SU-DHL-6 (cell line): ENCODE data around the gene UTS2R.

Experiments used
- H2AFZ ChIP-seq: fragments of 200-600 bp; sonication (generic); 2 replicates; pipeline ENCODE4 v1.6.1; 2014; ENCODE audit warnings: low read depth, mild to moderate bottlenecking, moderate library complexity, mixed read lengths, antibody characterized with exemption, low read length; ENCODE audit not compliant: severe bottlenecking
- H3F3A ChIP-seq: fragments of 200-600 bp; shearing (Covaris generic); 2 replicates; pipeline ENCODE4 v1.6.0; 2016; ENCODE audit warnings: antibody characterized with exemption, mild to moderate bottlenecking; ENCODE audit not compliant: insufficient read depth
- H3K27ac ChIP-seq: fragments of 200-600 bp; sonication (generic); 2 replicates; pipeline ENCODE4 v1.5.1; 2016; ENCODE audit warnings: low read depth, mild to moderate bottlenecking, low read length, moderate library complexity, mixed read lengths
- H3K27me3 ChIP-seq: fragments of 200-600 bp; sonication (generic), shearing (Covaris generic); 2 replicates; pipeline ENCODE4 v1.6.0; 2014; ENCODE audit warnings: mild to moderate bottlenecking, low read length
- H3K36me3 ChIP-seq: fragments of 200-600 bp; sonication (generic); 2 replicates; pipeline ENCODE4 v1.6.1; 2014; ENCODE audit warnings: mild to moderate bottlenecking, low read length, mixed read lengths
- H3K4me2 ChIP-seq: fragments of 300-600, 200-600 bp; shearing (Covaris generic), sonication (generic); 2 replicates; pipeline ENCODE4 v1.6.0; 2014; ENCODE audit warnings: low read length, low read depth, mild to moderate bottlenecking; ENCODE audit not compliant: poor library complexity, severe bottlenecking
- H3K4me3 ChIP-seq: fragments of 200-600 bp; sonication (generic); 2 replicates; pipeline ENCODE4 v1.5.1; 2014; ENCODE audit warnings: antibody characterized with exemption, low read length, mild to moderate bottlenecking, mixed read lengths; ENCODE audit not compliant: insufficient read depth, poor library complexity, severe bottlenecking
- H3K79me2 ChIP-seq: fragments of 200-600 bp; sonication (generic); 2 replicates; pipeline ENCODE4 v1.6.1; 2014; ENCODE audit warnings: mild to moderate bottlenecking, low read length, moderate library complexity; ENCODE audit not compliant: insufficient read depth
- H3K9ac ChIP-seq: fragments of 200-600 bp; sonication (generic); 2 replicates; pipeline ENCODE4 v1.7.0; 2014; ENCODE audit warnings: mild to moderate bottlenecking, low read length
- H3K9me2 ChIP-seq: fragments of 200-600 bp; sonication (generic); replicated peaks from 2 replicates; pipeline ENCODE4 v1.6.1; 2014; ENCODE audit warnings: low read length; ENCODE audit not compliant: insufficient read depth
- H3K9me3 ChIP-seq: fragments of 200-600 bp; sonication (generic); 2 replicates; pipeline ENCODE4 v1.6.1; 2014; ENCODE audit warnings: low read length, mixed read lengths; ENCODE audit not compliant: insufficient read depth
- H4K20me1 ChIP-seq: fragments of 200-600 bp; sonication (generic); 2 replicates; pipeline ENCODE4 v1.6.1; 2014; ENCODE audit warnings: low read depth, mild to moderate bottlenecking, antibody characterized with exemption, low read length, moderate library complexity, mixed read lengths
- EZH2phosphoT487 ChIP-seq: fragments of 200-600 bp; sonication (generic), shearing (Covaris generic); conservative IDR thresholded peaks from 2 replicates; pipeline ENCODE4 v1.6.1; 2018; ENCODE audit warnings: mild to moderate bottlenecking, antibody characterized with exemption, low read length, moderate library complexity, mixed read lengths
- TF ChIP-seq, protein P1 (sequence below): fragments of 200-600 bp; sonication (generic); IDR thresholded peaks from one replicate; pipeline ENCODE4 v1.5.1; 2017; ENCODE audit warnings: antibody characterized with exemption, mild to moderate bottlenecking, low read length, moderate library complexity; ENCODE audit not compliant: insufficient read depth, poor library complexity, severe bottlenecking

Gene UTS2R

GRCh38 chr17:82353484-82353883, 18.1 kb upstream of the UTS2R start:
- Histone ChIP-seq H3K9me2 (no peaks in the 10 kb centered on the region), H3K27ac (no peak overlapping the region), H3K9ac (no peak overlapping the region), H3K79me2 (no peaks in the 10 kb centered on the region), H3K4me2 (no peak overlapping the region), H3K9me3 (no peaks in the 10 kb centered on the region), H3F3A (peaks cover 8% of the 10 kb centered on the region), H3K4me3 (no peak overlapping the region), H3K36me3 (no peaks in the 10 kb centered on the region), H2AFZ (no peak overlapping the region), H3K27me3 (no peaks in the 10 kb centered on the region), H4K20me1 (no peaks in the 10 kb centered on the region)
- no peak for TF ChIP-seq EZH2phosphoT487
- TF ChIP-seq, protein P1, sequence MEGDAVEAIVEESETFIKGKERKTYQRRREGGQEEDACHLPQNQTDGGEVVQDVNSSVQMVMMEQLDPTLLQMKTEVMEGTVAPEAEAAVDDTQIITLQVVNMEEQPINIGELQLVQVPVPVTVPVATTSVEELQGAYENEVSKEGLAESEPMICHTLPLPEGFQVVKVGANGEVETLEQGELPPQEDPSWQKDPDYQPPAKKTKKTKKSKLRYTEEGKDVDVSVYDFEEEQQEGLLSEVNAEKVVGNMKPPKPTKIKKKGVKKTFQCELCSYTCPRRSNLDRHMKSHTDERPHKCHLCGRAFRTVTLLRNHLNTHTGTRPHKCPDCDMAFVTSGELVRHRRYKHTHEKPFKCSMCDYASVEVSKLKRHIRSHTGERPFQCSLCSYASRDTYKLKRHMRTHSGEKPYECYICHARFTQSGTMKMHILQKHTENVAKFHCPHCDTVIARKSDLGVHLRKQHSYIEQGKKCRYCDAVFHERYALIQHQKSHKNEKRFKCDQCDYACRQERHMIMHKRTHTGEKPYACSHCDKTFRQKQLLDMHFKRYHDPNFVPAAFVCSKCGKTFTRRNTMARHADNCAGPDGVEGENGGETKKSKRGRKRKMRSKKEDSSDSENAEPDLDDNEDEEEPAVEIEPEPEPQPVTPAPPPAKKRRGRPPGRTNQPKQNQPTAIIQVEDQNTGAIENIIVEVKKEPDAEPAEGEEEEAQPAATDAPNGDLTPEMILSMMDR, result no peak

GRCh38 chr17:82354804-82355308, 16.7 kb upstream of the UTS2R start:
- TF ChIP-seq EZH2phosphoT487, result no peak
- TF ChIP-seq, protein P1, result no peak
- Histone ChIP-seq H3K27me3 (no peaks in the 10 kb centered on the region), H3F3A (peaks cover 8% of the 10 kb centered on the region), H3K9me2 (no peaks in the 10 kb centered on the region), H2AFZ (no peak overlapping the region), H4K20me1 (no peaks in the 10 kb centered on the region), H3K9ac (no peak overlapping the region), H3K36me3 (no peaks in the 10 kb centered on the region), H3K27ac (no peak overlapping the region), H3K4me2 (no peak overlapping the region), H3K79me2 (no peaks in the 10 kb centered on the region), H3K9me3 (no peaks in the 10 kb centered on the region), H3K4me3 (no peak overlapping the region)

DNA sequence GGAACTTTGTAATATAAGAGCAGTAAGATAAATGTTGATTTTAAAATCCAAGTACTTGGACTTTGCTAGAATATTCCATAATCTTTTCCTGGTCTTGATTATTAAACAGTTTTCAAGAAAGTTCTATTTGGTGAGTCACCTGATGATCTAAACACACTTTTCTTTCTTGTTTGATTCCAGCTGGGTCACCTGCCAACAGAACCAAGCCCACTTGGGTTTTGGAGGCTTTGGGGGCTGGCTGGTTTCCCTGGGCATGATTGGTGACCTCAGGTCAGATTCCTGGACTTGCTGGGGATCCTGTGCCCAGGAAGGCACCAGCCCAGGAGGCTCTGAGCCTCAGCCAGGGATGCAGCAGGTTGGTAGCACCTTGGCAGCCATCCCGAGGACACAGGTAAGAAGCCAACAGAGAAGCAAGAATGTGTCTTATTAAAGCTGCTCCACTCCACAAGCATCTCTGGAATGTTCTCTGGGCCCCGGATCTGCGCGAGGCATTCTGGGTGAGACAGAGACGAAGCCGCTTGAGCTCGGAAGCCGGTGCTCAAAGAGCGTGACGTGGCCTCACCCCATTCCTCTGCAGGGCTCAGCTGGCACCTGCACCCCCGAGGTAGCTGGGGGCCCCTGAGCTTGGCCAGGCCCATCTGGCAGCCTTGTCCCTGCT, 15.7 kb upstream of the UTS2R start:
- no peak overlapping the region for H3K4me3 ChIP-seq
- no peak overlapping the region for H3K27ac ChIP-seq
- H3F3A ChIP-seq, result peaks cover 7% of the 10 kb centered on the region

More for the DNA sequence above, 15.7 kb upstream of the UTS2R start:
- TF ChIP-seq, protein P1, result no peak
- TF ChIP-seq EZH2phosphoT487, result no peak
- H3K27me3 ChIP-seq, result no peaks in the 10 kb centered on the region
- H3K4me2 ChIP-seq, result no peak overlapping the region
- H3K79me2 ChIP-seq, result no peaks in the 10 kb centered on the region
- H2AFZ ChIP-seq, result no peak overlapping the region
- H3K36me3 ChIP-seq, result no peaks in the 10 kb centered on the region
- no peaks in the 10 kb centered on the region for H3K9me3 ChIP-seq
- H4K20me1 ChIP-seq, result no peaks in the 10 kb centered on the region
- no peak overlapping the region for H3K9ac ChIP-seq
- no peaks in the 10 kb centered on the region for H3K9me2 ChIP-seq
